Activated T-cell treated with anti-CD3 and anti-CD28 coated beads, Interleukin-2, amount 50 U/mL, for 72 hours (primary cell): ENCODE measurements around the gene ADAMTS17. TPM values are rescaled to one million over a fixed set of nuclear protein-coding genes. Genes with fewer than 3 reads are reported as not detected.
A peak's percentile ranks its signal among the peaks of the same experiment; 100 is the strongest.

Source experiments
- ATAC-seq, 2 donors: fragments of 150-1000 bp; cut with Tn5 transposase; replicated peaks in 1 of 2; 2 replicates each; pipeline ENCODE4 v1.10.0; 2021; ENCODE audit warnings: moderate library complexity in 2 of 2, mild to moderate bottlenecking in 1 of 2
- DNase-seq, 2 donors: peaks; one replicate each; pipeline ENCODE4 v3.0.0; 2021 to 2022; ENCODE audit warnings: mixed read lengths in 1 of 2
- H3K27ac Mint-ChIP-seq: one replicate; pipeline ENCODE4 v1.8.0; 2022; ENCODE audit warnings: mild to moderate bottlenecking, moderate library complexity, mixed read lengths
- H3K27me3 Mint-ChIP-seq: one replicate; pipeline ENCODE4 v1.8.0; 2022; ENCODE audit warnings: low read depth, mixed read lengths
- H3K36me3 Mint-ChIP-seq, 2 donors: one replicate each; pipeline ENCODE4 v1.8.0; 2022; ENCODE audit warnings: mixed read lengths in 2 of 2, mild to moderate bottlenecking in 1 of 2; ENCODE audit not compliant: insufficient read depth in 2 of 2
- H3K4me1 Mint-ChIP-seq: one replicate; pipeline ENCODE4 v1.8.0; 2022; ENCODE audit warnings: low read depth, mixed read lengths
- H3K4me3 Mint-ChIP-seq, 2 donors: one replicate each; pipeline ENCODE4 v1.8.0; 2022; ENCODE audit warnings: mild to moderate bottlenecking in 2 of 2, mixed read lengths in 2 of 2, moderate library complexity in 2 of 2
- H3K9me3 Mint-ChIP-seq, 2 donors: one replicate each; pipeline ENCODE4 v1.8.0; 2022; ENCODE audit warnings: mixed read lengths in 2 of 2
- total RNA-seq, 2 donors: library from RNA; stranded (reverse); gene quantifications; one replicate each; pipeline ENCODE4 v1.2.3, GENCODE V29; 2022

ADAMTS17 gene
- total RNA-seq, 2 donors from 2014 or later, result 2.4 to 2.6 TPM

DNA sequence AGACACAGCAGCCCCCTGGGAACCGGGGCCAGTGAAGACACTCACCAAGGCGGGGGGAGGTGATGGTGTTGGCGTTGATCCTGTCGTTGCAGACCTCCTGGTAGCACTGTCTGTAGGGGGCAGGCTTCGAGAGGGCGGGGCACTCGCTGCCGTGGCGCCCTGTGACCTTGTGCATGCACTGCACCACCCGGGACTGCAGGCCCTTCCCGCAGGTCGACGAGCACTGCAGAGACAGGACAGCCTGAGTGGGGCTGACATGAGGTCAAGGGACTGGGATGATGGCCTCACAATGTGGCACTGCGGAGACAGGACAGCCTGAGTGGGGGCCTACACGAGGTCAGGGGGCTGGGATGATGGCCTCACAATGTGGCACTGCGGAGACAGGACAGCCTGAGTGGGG is 365.8 kb downstream of the ADAMTS17 start:
- Mint-ChIP-seq H3K36me3 (no peaks in the 10 kb centered on the region), H3K4me3 (no peak overlapping the region), H3K4me1 (no peaks in the 10 kb centered on the region), H3K27ac (no peak overlapping the region), H3K9me3 (no peaks in the 10 kb centered on the region), H3K27me3 (no peaks in the 10 kb centered on the region)
- ATAC-seq (no peak), DNase-seq (no peak)

DNA sequence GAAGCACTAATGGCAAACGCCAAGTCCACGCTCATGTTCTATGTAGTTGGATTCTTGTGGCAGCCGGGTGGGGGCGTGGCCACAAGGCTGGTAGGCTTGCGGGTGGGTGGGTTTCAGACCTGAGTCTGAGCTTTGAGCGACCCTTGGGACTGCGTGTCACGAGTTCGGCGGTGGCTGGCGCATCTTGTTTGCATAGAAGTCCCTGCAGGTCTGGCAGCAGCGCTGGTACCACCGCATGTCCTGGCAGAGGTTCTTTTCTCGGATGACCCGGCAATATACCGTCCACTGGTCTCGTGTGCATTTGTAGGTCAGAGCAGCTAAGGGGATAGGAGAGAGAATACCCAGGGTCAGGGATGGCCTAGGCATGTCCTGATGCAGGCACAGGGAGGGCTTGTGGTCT is 367.5 kb downstream of the ADAMTS17 start:
- DNase-seq (no peak), ATAC-seq (no peak)
- Mint-ChIP-seq H3K27ac (no peak overlapping the region), H3K27me3 (no peaks in the 10 kb centered on the region), H3K9me3 (no peaks in the 10 kb centered on the region), H3K4me1 (no peaks in the 10 kb centered on the region), H3K4me3 (no peak overlapping the region), H3K36me3 (no peaks in the 10 kb centered on the region)

DNA sequence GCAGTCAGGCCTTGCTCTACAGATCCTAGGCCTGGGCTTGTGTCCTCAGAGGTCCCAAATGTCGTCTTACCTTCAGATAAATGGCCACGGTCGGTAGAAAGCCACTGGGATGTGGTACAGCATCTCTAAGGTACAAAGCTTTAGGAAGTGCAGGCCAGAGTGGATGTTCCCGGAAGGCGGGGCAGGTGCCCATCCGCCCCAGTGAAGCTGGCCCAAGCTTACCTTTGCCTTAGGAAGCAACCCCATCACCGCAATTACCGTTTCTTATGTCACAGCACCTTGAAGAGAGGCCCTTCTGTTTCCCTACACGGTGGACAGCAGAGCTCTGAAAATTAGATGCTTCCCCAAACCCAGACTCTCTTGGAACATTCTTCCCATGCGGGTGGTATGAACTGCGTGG is 368.4 kb downstream of the ADAMTS17 start:
- no peak for DNase-seq
- H3K27me3 Mint-ChIP-seq, result no peaks in the 10 kb centered on the region
- H3K4me3 Mint-ChIP-seq, result no peak overlapping the region
- H3K4me1 Mint-ChIP-seq, result no peaks in the 10 kb centered on the region
- no peak overlapping the region for H3K27ac Mint-ChIP-seq
- H3K9me3 Mint-ChIP-seq, result no peaks in the 10 kb centered on the region
- ATAC-seq, result no peak
- no peaks in the 10 kb centered on the region for H3K36me3 Mint-ChIP-seq

DNA sequence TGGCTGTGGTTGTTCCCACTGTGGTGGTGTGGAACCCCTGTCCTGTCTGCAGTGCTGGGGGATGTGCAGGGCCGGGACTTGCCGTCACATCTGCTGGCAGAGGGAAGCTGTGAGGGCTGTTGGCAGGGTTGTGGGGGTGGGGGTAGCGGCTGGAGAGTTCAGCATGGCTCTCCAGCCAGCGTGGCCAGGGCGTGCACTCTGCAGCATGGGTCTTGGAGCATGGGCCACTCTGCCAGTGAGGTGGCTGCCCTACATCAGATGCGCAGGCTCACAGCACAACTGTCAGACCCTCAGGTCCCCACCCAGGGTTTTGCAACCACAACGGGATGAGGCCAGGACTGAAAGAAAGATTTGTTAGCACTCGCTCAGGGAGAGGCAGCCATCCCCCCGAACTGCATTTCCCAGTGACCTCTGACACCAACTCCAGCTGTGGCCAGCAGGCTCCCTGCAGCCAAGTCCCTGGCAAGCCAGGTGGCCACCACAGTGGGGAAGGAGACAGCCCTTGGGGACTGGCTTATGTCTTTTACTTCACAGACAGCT is 370.8 kb downstream of the ADAMTS17 start:
- H3K27ac Mint-ChIP-seq, result no peak overlapping the region

DNA sequence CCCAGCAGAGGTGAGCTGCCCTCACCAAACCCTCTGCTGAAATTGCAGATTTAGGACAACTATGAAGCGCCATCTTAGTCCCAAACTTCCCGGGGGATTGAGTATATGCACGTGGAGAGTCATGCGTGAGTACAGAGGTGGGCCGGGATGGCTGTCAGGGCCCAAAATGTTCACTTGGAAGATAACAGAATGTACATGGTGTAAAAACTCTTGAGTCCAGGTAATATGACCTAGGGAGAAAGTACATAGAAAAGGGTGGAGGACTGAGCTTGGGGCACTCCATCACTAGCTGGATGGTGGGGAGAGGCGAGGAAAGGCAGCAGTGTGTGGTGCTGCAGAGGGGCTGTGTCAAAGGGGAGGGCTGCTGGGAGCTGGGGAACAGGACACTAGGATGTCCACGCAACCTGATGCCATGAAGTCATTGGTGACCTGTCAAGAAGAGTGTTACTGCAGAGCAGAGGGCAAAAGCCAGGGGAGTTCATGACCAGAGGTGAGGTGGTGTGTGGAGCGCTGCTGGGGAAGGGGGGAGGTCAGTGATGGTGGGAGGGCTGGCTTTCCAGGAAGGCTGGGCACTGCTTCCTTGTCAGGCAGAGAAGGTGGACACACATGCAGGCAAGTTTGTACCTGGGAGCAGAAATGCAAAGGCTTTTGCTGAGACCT is 372.4 kb downstream of the ADAMTS17 start:
- Mint-ChIP-seq H3K27me3 (no peaks in the 10 kb centered on the region), H3K9me3 (no peaks in the 10 kb centered on the region), H3K27ac (no peak overlapping the region), H3K4me1 (no peaks in the 10 kb centered on the region), H3K36me3 (no peaks in the 10 kb centered on the region), H3K4me3 (no peak overlapping the region)
- ATAC-seq, result no peak
- DNase-seq, result no peak

More for the DNA sequence above, 370.8 kb downstream of the ADAMTS17 start:
- DNase-seq, result no peak
- no peaks in the 10 kb centered on the region for H3K4me1 Mint-ChIP-seq
- H3K27me3 Mint-ChIP-seq, result no peaks in the 10 kb centered on the region
- H3K9me3 Mint-ChIP-seq, result no peaks in the 10 kb centered on the region
- no peaks in the 10 kb centered on the region for H3K36me3 Mint-ChIP-seq
- no peak for ATAC-seq
- H3K4me3 Mint-ChIP-seq, result no peak overlapping the region

DNA sequence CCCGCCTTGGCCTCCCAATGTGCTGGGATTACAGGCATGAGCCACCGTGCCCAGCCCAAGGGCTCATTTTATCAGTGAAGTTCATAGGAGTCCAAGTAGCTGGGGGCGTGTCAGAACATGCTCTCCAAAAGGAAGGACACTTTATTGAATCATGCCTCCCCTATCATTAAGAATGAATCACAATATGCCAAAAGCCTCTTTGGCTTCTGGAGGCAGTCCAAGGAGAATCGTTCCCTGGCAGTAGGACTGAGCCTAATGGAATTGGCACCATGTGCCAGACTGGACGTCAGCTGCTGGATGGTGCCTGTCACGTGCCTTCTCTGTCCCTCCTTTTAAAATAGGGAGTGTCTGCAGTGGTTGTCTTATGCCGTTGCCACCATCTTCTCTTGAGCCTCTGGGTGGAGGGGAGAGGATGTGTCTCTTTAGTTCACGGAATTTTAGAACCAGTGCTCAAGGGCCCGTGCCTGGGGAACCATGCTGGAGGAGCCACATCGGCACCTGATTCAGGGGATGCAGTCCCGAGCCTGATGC is 373.9 kb downstream of the ADAMTS17 start:
- Mint-ChIP-seq H3K4me3 (no peak overlapping the region), H3K4me1 (no peaks in the 10 kb centered on the region), H3K9me3 (no peaks in the 10 kb centered on the region), H3K36me3 (no peaks in the 10 kb centered on the region), H3K27me3 (no peaks in the 10 kb centered on the region), H3K27ac (no peak overlapping the region)
- DNase-seq (no peak), ATAC-seq (no peak)

DNA sequence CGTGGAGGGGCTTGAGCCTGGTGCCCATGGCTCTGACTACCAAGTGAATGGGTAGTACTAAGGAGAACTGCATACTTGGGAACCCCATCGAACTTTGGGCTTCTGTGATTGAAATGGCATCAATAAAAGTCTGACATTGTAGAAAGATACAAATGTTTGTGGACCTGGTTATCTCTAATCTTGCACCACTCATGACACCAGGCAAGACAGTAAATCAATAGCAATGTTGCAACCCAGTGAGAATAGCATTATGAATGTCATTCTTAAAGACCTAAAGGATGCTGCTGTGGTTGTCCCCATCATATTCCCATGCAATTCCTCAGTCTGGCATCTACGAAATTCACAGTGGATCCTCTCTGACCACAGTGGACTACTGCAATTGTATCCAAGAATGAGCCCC is 375.0 kb downstream of the ADAMTS17 start:
- Mint-ChIP-seq H3K27ac (no peak overlapping the region), H3K27me3 (no peaks in the 10 kb centered on the region), H3K4me1 (no peaks in the 10 kb centered on the region), H3K4me3 (no peak overlapping the region), H3K36me3 (no peaks in the 10 kb centered on the region), H3K9me3 (no peaks in the 10 kb centered on the region)
- ATAC-seq (no peak), DNase-seq (no peak)

DNA sequence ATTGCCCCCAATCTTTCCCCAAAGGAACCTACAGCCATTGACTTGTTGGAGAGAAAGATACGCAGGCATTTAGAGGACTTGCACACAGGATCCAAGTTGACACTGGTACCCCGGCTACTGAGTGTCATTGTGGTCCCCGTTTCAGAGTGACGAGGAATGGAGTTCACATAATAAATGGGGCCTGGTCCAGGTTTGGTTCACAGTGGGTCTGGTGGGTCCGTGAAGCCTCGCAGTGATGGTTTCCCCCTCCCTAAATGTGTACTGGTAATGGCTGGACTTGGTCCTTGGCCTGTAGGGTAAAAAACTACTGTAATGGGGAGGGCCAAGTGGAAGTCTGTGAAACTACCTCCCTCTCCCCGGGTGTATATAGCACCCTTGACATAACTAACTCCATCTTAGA is 376.4 kb downstream of the ADAMTS17 start:
- H3K9me3 Mint-ChIP-seq, result no peaks in the 10 kb centered on the region
- ATAC-seq (no peak), DNase-seq (no peak)
- peaks cover 7% of the 10 kb centered on the region for H3K27me3 Mint-ChIP-seq
- H3K4me1 Mint-ChIP-seq, result no peaks in the 10 kb centered on the region
- no peaks in the 10 kb centered on the region for H3K36me3 Mint-ChIP-seq
- H3K27ac Mint-ChIP-seq, result no peak overlapping the region
- no peak overlapping the region for H3K4me3 Mint-ChIP-seq

DNA sequence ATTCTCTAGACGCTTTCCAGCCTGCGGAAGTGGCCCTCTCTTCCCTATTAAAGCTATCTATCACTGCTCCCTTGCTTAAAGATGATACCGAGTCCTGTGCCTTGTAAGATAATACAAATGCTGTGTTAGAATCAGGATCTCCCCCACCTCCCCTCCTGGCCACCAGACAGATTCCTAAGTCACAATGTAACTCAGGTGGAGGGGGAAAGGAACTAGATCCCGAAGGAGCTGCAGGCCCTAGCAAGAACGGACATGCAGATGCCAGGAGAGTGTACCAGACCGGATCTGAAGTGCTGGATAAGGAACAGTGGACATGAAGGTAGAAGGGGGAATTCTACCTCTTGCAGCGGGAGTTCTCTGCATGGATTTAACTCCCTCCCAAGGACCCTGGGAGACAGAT is 377.8 kb downstream of the ADAMTS17 start:
- ATAC-seq (no peak), DNase-seq (no peak)
- Mint-ChIP-seq H3K4me1 (no peaks in the 10 kb centered on the region), H3K9me3 (no peaks in the 10 kb centered on the region), H3K36me3 (no peaks in the 10 kb centered on the region), H3K4me3 (no peak overlapping the region), H3K27me3 (peaks cover 18% of the 10 kb centered on the region), H3K27ac (no peak overlapping the region)

DNA sequence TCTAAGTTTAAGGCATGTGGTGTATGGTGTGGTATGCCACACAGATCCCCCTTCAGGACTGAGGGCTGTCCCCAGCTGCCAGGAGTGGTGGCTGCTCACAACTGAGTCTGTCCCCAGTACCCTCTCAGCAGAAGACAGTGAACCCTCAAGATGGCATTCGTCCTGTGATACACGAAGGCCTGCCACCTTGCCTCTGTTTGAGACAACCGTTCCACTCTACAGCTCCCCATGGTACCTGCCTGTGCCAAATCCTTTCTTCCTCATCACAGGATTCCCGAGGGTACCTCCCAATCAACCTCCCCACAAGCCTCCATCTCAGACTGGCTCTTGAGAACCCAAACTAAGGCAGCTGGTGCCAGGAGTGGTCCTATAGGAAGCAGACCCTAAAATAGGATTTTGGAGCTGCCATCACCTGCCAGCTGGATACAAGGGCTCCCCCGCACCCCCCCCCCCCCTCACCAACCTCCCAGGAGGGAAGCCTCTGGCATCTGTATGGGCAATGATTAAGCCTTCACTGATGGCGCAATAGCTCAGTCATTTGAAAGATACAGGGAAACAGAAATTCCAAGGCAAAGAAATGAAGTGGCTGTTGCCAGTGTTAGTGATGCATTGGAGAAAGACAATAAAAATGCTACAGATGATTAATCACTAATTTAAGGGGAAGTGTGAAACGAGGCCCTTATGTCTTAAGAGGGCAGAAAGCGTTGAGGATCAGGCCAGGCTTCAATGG is 378.5 kb downstream of the ADAMTS17 start:
- no peak overlapping the region for H3K4me3 Mint-ChIP-seq
- H3K36me3 Mint-ChIP-seq, result no peaks in the 10 kb centered on the region
- H3K9me3 Mint-ChIP-seq, result no peaks in the 10 kb centered on the region
- H3K27ac Mint-ChIP-seq, result no peak overlapping the region
- ATAC-seq (no peak), DNase-seq (no peak)
- peaks cover 22% of the 10 kb centered on the region for H3K27me3 Mint-ChIP-seq
- H3K4me1 Mint-ChIP-seq, result peaks cover 3% of the 10 kb centered on the region

DNA sequence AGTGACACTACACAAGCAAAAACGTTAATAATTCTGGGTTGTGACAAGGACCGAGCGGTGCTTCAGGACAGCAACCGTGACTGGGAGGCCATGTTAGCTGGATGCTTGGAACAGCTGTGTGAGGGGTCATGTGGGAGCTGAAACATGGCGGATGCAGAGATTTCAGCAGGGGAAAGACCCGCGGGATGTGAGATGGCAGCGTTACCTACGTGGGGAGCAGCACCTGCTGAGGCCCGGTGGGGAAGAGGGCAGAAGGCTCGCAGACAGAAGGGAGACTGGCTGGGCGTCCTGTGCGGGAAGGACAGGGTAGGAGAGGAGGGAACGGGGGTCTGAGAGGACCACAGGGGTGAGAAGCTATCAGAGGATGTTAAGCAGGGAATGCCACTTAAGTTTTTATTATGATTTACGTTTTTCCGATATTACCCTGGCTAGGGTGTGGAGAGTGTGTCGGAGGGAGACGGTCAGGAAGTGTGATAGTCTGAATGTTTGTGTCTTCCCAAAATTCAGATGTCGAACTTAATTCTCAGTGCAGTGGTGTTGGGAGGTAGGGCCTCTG is 379.7 kb downstream of the ADAMTS17 start:
- no peak overlapping the region for H3K4me3 Mint-ChIP-seq
- no peaks in the 10 kb centered on the region for H3K9me3 Mint-ChIP-seq

DNA sequence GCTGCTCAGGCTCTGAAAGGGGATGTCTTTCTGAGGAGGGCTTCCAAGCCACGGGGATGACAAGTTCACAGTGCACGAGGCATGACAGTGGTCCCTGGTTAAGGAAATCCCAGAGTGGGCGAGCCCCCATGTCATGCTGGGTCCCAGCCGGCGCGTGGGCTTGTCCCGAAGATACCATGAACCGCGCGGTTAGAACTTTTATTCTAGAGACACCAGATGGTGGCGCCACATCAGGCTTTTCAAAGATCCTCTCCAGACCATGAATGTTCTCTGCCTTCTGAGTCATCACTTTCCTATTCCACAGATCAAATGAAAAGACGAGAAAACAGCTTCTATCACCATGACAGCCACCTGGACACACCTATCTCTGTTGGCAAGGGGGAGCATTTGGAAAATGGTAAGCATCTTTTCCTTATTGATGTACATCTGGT is 380.7 kb downstream of the ADAMTS17 start:
- Mint-ChIP-seq H3K27me3 (peaks cover 24% of the 10 kb centered on the region), H3K4me1 (peaks cover 13% of the 10 kb centered on the region), H3K9me3 (no peaks in the 10 kb centered on the region), H3K4me3 (no peak overlapping the region), H3K27ac (no peak overlapping the region), H3K36me3 (no peaks in the 10 kb centered on the region)
- DNase-seq (peak; percentile 33 to 37), ATAC-seq (peak; percentile 36 to 56)

More for the DNA sequence above, 379.7 kb downstream of the ADAMTS17 start:
- H3K4me1 Mint-ChIP-seq, result peaks cover 13% of the 10 kb centered on the region
- DNase-seq (no peak), ATAC-seq (no peak)
- H3K27ac Mint-ChIP-seq, result no peak overlapping the region
- no peaks in the 10 kb centered on the region for H3K36me3 Mint-ChIP-seq
- H3K27me3 Mint-ChIP-seq, result peaks cover 24% of the 10 kb centered on the region

DNA sequence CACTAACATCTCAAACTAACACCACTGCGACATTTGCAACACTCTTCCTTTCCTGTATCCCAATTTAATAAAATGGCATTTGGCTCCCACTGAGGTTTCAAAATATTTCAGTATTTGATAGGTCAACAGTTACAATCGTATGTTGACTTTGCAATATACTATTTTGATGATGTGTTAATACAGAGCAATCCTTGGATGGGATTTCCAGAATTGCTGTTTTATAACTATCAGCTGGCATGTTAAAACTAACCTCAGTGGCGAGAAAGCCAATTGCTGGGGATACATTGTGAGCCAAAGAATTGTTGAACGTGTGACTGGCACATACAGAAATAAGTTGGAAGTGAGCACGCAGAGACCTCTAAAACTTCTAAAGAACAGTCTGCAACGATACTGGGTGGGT is 382.4 kb downstream of the ADAMTS17 start:
- Mint-ChIP-seq H3K4me3 (no peak overlapping the region), H3K4me1 (peaks cover 13% of the 10 kb centered on the region), H3K9me3 (no peaks in the 10 kb centered on the region), H3K27ac (no peak overlapping the region), H3K36me3 (no peaks in the 10 kb centered on the region), H3K27me3 (peaks cover 24% of the 10 kb centered on the region)
- ATAC-seq, result no peak
- no peak for DNase-seq
